Middle frontal gyrus (tissue), 1 donor: ENCODE data around the gene FAM181A.
A peak's percentile ranks its signal among the peaks of the same experiment; 100 is the strongest.

Experiments used
- DNase-seq: peaks from one replicate; pipeline ENCODE4 v3.0.0-alpha.2; 2015; ENCODE audit warnings: low spot score; ENCODE audit errors: extremely low spot score

FAM181A gene

GRCh38 chr14:93903342-93904184 is 23.6 kb upstream of the FAM181A start:
- no peak for DNase-seq

GRCh38 chr14:93905623-93906022 is 21.5 kb upstream of the FAM181A start:
- DNase-seq = no peak

- peak; percentile 44 for DNase-seq
Observed at GRCh38 chr14:93906341-93907329, 20.5 kb upstream of the FAM181A start.

DNA sequence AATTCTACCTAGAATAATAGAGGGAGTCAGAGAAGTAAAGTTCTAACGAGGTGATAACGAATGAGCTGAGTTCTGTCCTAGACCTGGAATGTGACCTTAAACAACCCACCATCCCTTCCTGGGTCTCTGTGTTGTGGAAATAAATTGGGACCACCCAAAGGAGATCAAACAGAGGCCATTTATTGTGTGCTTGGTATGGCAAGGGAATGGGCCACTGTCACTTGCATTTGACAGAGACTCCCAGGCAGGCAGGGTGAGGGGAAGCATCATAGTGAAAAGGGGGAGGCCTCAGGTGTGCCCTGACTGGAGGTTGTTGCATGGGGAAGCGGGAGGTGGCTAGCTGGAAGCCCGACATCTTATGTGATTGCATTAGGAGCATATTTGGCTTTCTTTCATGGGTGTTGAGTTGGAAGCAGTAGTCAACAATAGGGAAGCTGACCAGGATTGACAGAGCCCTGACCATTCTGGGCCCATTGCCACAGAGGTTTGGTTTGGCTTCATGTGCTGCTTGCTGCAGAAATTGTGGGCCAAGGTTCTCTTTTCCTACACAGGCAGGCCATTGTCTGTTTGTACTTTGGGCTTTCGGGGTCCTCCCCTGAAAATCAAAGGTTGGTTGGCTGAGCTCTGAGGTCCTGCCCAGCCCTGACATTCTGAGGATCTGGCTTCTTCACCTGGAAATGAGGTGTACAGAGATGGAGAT is 17.6 kb upstream of the FAM181A start:
- DNase-seq = no peak

GRCh38 chr14:93911975-93912615 is 15.0 kb upstream of the FAM181A start:
- no peak for DNase-seq

GRCh38 chr14:93912782-93913181 is 14.4 kb upstream of the FAM181A start:
- no peak for DNase-seq

GRCh38 chr14:93914278-93914677 is 12.9 kb upstream of the FAM181A start:
- no peak for DNase-seq

- no peak for DNase-seq
Observed at GRCh38 chr14:93915070-93915705, 12.0 kb upstream of the FAM181A start.

GRCh38 chr14:93915800-93916199 is 11.3 kb upstream of the FAM181A start:
- DNase-seq = no peak

DNA sequence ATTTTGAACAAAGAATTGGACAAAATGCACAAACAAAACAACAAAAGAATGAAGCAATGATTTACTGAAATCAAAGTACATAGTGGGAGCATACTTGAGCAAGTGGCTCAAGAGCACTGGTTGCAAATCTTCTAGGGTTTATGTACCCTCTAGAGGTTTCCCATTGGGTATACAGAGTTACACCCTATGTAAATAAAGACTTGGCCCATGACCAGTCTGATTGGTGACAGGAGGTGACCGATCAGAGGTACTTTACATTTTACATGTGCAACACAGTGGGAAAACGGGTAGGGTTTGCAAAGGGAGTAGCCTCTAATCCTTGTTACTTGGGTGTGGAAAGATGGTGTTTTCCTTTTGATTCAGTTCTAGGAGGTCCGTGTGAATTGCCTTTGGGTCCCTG is 10.6 kb upstream of the FAM181A start:
- no peak for DNase-seq

- DNase-seq = no peak
Observed at GRCh38 chr14:93917141-93917540, 10.0 kb upstream of the FAM181A start.

- DNase-seq = no peak
Observed at GRCh38 chr14:93921001-93921806, 5.9 kb upstream of the FAM181A start.

DNA sequence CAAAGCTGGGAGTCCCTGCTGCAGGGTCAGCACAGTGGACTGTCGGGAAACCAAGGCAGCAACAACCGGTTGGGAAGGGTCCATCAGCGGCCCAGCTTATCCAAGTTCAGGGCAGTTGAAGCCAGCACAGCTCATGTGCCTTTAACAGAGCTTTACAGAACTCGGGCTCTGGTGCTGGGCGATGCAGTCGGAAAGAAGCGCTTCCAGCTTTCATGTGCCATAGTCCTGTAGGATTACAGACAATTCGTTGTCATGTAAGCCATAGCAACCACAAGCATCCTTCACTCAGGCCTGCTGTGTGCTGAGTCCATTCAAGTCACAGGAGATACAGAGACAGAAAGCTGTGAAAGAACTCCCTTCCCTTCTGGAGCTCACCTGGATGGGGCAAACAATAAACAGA is 3.5 kb upstream of the FAM181A start:
- no peak for DNase-seq

DNA sequence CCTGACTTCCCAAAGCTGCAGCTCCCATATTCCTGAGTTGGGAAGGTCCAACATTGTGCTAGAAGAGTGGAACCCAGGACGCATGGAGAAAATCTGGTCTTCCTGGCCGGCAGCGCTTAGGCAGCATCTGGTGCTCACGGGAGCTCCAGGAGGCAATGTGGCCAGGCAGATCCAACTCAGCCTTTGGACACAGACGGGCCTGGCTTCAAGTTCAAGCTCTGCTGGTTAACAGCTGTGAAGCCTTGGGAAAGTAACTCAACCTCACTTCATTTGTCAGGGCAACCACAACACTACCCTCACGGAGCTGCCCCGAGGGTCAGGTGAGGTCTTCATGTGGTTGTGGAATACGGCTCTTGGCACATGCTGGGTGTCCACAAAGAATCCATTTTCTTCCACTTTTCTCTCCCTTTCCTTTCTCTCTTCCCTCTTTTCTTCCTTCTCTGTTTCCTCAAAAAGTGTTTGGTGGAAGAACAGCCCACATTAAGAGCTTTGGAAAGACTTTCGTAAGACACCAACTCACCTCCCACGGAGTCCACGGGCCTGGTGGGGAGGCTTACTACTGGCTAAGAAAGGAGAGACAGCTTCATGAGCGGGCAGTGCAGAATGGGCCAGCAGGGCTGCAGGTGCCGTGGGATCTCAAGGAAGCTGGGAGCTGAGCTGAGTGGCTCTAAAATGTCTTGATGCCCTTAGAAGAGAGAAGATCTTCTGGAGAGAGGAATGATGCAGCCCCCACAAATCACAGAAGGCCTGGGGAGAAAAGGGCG is 2.4 kb upstream of the FAM181A start:
- DNase-seq = no peak

GRCh38 chr14:93925374-93925895 is 1.7 kb upstream of the FAM181A start:
- no peak for DNase-seq

- DNase-seq = no peak
Observed at GRCh38 chr14:93926245-93926872, 785 bp upstream of the FAM181A start.

DNA sequence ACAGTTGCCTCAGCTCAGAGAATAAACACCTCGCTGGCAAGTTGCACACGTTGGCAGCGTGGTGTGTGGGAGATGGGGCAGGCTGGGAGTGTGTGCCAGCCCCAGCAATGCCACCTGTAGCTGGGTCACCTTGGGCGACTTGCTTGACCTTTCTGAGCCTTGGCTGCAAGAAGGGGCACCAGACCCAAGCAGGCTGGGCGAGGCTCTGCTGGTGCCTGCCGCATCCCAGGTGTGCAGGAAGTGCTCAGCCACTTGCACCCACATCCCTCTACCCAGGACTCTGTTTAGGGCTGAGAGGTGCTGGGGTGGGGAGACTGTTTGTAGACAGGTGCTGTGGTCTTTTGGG is 629 bp downstream of the FAM181A start:
- DNase-seq = no peak
